Germinal center (tissue), 1 donor: ENCODE data around the gene ANGPTL5.
"Not testable (repeated sequence)": the region's sequence is repeated elsewhere in the genome, so short reads cannot be mapped to it uniquely, and the experiment has no call there.

Experiments used
- DNase-seq: peaks from one replicate; pipeline ENCODE4 v3.0.0; 2012; ENCODE audit warnings: mixed read lengths, low spot score

The ANGPTL5 gene

DNA sequence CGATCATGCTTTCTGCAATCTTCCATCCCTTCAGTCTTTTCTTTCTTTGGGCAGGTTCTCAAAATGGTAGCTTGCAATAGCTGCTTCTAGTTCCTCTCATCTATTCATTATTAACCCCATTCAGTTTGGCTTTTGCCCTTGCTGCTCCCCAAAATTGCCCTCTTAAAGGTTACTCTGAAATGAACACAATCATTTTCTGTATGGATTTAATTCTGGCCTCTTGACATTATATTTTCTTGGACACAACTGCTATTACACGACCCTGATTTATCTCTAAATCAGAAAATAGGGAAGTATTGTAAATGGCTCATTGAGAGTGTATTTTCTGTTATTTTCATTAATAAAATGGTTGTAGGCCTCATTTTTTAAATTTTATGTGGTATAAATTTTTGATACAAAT lies at the start of gene ANGPTL5:
ANGPTL5 (minus strand) TSS at position 101 of the 400 bp plus-strand sequence. CDS start 8,613 bp downstream, outside the sequence.
- DNase-seq: no peak

DNA sequence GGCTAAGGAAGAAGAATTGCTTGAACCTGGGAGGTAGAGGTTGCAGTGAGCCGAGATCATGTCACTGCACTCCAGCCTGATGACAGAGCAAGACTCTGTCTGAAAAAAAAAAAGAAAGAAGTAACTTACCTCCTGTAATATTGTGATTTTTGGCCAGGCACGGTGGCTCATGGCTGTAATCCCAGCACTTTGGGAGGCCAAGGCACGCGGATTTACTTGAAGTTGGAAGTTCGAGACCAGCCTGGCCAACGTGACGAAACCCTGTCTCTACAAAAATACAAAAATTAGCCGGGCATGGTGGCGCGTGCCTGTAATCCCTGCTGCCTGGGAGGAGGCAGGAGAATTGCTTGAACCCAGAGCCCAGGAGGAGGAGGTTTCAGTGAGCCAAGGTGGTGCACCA lies 47.9 kb upstream of the ANGPTL5 start:
- DNase-seq: not testable (repeated sequence)

DNA sequence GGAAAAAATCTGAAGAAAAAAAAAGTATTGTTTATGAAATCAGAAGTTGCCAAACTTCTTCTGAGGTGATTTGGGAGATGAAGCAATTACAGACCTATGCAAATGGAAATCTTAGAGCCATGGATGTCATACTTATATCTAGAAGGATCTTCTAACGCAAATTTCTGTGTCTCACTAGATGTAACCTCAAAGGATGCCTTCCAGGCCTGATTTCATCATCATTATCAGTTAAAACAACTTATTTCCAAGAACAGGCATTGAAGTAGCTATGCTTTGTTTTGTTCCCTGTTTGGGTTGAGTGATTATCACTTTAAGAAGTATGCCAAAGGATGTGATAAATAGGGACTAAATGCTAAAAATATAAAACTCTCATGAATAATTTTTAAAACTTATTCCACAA lies 43.9 kb upstream of the ANGPTL5 start:
- DNase-seq: no peak

DNA sequence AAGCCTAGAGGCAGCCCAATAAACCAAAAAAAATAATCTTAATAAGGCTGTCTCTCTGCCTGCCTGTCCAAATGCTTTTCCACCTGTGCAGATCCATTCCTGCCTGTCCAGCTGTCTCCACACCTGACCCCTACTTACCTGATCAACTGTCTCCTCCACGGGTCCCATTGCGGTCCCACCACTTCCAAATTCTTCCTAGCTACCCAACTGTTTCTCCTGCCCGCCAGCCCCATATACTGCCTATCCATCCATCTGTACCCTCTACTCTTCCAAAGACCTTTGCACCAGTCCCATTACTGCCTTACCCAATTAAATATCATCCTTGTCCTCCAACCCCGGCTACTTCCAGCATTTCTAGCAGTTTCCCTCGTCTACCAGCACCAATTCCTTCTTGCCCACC lies 39.4 kb upstream of the ANGPTL5 start:
- no peak for DNase-seq

DNA sequence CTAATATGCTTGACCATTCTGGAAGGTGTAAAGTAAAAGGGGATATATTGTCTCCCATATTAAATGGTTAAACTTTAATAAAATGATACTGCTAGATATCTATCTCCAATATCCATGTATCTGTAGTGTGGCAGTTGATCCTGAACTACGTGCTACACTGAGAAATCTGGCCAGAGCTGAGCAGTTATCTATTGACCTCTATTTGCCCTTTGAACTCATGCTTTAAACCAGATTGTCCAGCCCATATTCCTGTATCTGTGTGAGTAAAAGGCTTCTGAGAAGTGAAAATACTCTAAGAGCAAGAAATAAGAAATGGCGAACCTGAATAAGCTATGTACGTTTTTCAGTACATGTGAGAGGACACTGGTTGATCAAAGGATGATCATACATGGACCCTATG lies 39.0 kb upstream of the ANGPTL5 start:
- DNase-seq: no peak

DNA sequence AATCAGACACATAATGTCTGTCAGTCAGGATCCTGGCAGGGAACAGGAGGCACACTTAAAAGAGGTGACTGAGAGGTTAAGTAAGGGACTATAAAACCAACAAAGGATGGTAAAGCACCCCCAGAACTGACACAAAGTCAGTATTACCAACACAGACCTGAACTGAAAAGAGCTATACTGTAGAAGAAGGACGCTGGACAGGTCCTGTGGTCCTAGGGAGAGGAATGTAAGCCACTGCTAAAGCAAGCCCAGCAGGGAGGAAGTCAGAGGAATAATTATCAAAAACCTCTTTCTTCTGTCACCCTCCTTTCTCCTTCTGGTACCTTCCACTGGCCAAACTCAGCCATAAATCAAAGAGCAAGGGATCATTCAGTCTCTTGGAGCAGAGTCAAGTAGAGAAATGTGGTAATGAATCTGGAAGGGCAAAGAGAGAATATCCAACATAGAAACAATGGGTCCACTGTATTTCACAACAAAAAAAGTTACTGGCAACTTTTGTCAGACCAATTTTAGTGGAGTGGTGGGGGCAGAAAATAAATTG lies 33.4 kb upstream of the ANGPTL5 start:
- DNase-seq: no peak

DNA sequence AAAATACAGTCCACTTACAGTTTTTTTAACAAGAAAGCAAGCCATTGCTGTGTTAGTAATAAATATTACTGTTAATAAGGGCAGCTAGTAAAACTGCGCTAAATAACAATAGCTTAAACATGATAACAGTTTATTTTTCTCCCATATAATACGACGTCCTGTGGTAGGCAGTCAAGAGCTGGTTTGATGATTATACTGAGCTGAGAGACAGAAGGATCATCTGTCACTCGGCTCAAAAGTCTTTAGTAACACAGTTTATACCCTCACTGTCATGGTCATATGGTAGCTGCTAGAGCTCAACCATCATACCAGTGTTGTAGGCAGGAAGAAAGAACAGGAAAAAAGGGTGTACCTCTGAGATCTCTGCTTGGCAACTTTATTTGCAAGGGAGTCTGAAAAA lies 29.1 kb upstream of the ANGPTL5 start:
- DNase-seq: no peak

DNA sequence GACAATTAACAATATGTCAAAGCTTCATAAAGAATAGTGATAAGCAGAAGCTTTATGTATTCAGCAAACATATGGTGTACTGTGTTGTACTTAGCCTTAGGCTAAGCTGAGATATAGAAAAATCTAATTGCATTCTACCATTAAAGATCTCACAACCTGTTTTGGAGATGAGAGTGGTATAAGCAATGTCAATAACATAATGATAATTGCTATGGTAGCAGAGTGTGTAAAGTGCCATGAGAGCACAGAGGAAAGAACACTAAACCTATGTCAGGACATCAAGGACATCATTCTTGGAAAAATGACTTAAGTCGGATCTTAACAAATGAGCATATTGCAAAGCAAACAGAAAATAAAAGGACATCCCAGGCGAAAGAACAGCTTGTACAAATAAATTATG lies 28.6 kb upstream of the ANGPTL5 start:
- DNase-seq: no peak

DNA sequence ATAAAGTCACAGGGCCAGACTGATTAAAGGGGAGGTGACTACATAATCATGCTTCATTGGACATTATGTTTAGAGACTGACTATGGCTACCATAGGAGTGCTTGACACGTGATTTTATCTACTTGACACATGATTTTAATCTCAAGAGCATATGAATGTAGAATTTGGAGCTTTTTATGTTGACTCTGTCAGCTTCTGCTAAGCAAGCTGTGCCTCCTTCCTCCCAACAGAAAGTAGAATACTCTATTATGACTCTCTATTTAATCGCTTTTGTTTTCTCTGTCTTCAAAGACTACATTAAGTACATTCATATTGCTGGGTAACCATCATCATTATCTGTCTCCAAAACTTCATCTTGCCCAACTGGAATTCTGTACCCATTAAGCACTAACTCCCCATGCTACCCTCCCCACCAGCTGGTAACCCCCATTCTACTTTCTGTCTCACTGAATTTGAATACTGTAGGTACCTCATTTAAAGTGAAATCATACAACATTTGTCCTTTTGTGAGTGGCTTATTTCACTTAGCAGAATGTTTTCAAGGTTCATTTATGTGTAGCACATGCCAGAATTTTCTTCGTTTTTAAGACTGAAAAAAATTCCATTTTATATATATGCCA lies 24.7 kb upstream of the ANGPTL5 start:
- DNase-seq: no peak

DNA sequence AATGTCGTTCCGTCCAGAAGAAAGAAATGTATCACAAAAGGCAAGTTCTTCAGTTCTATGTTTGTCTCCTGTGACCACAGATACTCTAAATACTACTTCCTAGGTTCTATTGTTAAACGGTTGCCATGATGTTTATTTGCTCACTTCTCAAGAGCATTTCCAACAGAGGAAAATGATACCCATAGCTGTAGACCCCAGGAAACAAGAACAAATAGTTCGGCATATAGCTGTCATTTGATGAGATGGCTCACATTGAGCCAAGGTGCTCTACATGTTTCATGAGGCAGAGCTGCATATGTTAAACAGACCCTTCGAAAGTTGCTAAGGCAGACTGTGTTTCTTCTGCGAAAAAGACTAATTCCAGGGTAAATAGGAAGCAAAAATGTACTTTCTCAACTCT lies 15.4 kb upstream of the ANGPTL5 start:
- DNase-seq: no peak

DNA sequence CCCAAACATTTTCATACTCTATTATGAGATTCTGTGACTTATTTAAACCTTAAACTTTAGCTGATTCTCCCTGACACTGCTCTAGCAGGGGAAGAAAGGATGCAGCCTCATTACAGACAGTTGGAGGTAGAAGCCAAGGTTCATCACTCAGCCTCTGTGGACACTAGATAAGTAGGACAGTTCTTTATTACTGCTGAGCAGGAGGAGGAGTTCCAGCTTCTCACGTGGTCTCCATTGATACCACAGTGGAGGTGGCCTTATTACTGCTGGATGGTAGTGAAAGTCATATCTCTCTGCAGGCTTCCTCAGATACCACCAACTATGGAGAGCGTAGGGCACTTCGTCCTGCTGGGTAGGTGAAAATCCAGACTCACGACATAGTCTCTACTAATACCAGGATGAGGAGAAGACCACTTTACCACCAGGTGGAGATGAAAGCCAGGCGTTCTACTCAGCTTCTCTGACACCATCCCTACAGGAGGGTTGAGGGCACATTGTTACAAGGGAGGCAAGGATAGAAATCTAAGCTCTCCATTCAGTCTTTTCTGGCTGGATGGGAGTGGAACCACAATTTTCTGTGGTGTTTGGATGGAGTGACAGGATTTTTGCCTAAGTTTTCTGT lies 13.1 kb upstream of the ANGPTL5 start:
- DNase-seq: no peak

DNA sequence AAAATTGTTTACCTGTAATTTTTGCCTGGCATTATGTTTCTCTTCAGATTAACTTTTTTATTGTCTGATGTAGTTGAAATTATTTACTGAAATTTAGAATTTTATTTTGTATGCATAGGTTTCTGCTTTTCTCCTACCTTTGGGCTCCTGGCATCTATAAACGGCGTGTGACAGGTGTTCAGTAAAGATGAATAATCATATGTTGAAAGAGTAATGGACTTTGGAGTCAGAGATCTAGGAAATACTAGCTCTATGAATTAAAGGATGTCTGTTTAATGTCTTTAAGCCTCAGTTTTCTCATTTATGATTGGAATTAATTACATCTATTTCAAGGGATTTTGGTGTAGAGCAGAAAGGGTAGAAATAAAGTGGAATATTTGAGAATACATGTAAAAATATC lies 7.2 kb upstream of the ANGPTL5 start:
- DNase-seq: no peak

DNA sequence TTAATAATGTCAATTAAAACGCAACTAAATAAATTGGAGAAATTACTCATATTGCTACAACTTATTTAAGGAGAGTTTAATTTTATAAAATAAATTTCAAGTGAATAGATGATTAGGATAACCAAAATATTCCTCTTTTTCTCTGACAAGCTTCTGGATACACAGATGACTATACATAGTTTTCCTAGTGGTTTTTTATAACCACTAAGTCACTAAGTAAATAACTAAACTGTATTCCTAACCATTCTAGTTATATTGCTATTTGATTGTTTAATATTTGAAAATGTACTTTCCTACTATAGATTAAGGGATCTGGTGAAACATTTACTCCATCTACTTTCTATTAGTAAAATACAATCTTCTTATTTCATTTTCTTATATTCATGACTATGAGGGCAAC lies 4.7 kb upstream of the ANGPTL5 start:
- no peak for DNase-seq

DNA sequence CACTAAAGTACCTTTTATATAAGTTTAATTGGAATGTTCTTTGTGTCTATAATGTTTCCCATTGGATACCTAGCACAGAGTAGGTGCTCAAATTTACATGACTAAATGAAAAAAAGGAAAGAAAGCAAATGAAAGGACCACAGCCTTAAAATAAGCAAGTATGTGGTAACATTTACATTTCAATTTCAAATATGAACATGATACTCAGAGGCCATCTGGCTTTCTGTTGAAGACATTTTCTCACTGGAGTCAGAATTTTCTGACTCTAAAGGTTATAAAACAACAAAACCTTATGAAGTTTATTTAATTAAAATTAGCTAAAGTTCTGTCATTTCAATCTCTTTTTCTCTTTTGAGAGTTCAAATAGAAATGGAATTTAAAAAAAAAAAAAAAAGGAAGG lies 904 bp upstream of the ANGPTL5 start:
- DNase-seq: no peak

DNA sequence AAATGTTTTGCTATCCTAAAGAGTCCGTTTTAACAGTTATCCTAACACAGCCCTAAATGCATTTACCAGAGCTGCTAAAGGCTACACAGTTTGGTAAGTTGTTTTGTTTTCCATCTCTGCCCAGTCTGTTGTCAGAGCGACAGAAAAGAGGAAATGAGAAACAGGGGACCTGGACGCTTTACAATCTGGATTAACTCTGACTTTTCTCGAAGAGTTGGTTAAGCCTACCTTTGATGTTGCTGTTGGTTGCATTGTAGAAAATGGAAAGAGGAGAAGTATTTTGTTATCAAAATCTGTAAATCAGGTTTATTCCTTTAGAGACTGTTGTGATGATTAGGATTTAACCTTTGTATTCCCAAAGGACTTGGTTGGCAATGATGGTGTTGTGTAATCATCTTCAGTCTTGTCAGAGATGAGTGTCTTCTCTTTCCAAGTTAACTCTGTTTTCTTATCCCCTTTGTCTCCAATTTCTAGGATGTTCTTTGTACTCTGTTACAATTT lies 481 bp downstream of the ANGPTL5 start:
- DNase-seq: peak; percentile 61

DNA sequence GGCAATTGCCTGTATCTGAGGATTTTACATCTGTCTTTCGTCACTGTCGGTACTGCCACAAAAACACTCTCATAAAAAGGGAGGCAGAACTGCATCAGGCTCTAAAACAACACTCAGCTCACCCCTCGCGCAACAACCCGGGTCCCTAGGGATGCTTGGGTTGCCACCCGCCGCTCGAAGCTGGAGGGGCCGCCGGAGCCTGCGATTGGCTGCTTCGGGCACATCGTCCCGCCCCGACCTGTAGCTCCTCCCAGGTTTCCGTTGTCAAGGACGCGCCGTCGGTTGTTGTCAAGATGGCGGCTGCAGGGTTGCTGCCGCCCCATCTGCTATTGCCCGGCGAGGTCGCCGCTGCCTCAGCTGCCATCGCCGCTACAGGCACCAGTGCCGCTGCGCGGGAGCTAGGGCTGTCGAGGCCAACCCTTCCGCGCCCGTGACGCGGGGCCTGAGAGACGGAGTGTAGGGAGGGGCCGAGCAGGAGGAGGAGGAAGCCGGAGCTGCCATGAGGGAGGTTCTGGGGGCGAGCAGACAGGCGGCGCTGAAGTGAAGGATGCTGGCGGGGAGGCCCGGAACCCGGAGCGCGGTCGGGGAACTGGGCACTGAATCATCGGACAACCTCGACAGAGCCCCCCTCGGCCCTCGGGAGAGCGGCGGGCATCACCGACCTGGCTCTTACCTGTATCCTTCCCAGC lies 1.4 kb downstream of the ANGPTL5 start, which contains the start of gene CEP126:
CEP126 (plus strand) TSS at position 273 of the 689 bp plus-strand sequence; CDS start at position 548, 275 bp downstream.
- peak; percentile 97 for DNase-seq

DNA sequence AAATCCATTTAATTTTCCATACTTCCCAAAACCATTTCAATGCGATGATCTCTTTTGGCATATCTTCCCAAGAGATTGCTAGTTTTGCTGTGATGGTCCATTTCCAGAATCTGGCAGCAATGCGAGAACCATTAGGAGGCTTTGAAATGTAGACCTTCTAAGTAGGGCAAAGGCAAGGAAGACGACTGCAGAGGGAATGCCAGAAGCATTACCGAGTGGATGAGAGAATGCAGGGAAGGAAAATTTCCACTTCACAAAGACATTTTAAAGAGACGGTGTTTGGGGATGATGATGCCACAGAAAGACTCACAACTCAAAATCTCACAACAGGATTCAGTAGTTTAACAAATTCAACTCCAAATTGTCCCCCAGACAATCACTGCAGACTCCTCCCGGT lies 2.0 kb downstream of the ANGPTL5 start:
- DNase-seq: no peak

DNA sequence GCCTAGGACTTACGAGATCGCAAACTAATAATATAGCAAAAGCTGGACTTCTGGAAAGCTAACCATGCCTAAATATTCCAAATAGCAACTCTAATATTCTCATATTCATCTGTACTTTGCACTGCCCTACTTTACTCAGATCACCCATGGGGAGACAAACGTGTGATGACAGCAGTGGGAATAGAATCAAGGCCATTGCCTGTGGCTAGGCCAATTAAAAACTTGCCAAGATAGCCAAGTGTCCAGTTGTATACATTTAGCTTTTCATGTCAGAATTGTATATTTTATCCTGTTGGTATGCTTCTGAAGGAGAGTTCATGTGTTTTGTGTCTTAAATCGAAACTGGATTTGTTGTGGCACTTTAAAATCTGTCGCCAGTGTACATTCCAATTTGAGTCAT lies 2.7 kb downstream of the ANGPTL5 start:
- DNase-seq: no peak

DNA sequence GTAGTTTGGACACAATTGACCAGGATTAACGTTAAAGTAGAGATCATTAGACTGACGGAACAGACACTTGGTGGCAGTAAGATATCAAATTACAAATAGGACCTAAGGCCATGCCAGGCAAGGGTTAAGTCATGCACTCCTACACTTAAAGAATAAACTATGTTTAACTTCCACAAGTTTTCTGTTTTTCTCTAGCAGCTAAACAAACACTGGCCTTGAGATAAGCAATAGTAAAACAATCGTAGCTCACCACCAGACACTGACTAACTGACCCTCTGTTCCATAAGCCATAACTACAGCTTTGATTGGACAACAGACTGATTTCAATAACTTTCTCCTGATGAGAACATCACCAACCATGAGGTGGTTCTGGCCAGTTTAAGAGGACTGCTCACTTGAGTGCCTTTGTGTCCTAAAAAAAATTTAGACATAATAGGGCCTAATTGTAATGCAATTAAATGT lies 3.5 kb downstream of the ANGPTL5 start:
- DNase-seq: no peak

DNA sequence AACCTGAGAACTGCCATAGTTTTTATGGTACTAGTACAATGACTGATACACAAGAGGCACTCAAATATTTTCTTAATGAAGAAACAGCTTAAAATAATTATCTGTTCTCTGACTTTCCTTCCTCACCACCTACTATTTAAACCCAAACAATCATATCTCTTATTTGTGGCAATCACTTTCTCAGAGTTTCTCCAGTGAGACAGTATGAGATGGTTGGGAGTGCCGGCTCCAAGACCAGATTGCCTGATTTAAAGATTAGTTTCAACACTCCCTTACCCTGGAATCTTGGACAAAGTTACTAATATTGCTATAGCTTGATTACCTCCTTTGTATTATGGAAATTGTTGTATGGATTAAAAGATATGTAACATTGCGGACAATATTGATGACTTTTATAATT lies 7.2 kb downstream of the ANGPTL5 start:
- DNase-seq: no peak

DNA sequence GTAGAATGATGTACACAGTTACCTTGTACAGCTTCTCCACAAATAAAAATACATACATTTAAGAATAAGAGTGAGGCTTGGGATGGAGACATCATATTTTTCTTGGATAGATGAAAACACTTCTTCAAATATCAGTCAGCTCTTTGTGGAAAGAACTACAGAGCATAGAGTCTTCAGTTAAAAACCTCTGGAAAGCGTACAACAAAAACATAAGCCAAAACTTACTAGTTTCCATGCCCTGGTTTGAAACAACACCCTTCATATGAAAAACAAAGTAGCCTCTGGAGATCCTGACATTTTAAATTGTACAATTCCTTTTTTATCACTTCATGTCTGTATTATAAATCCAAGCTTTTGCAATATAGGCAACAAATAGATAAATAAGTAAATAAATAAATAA lies 8.5 kb downstream of the ANGPTL5 start:
- no peak for DNase-seq

DNA sequence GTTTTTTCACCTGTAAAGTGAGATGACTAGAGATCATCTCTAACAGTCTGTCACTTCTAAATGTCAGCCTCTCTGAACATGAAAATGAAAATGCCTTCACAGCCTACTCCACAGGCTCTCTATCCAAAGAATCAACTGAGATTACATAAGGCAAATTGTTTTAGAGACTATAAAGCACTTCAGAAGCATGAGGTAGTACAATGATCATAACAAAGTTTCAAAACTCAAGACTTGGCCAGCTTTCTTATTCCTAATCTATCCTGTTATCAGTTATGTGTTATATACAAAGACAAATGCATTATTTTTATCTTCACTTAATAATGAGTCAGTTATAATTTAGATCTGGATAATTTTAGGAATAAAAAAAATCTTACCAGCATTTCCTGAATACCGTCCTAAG lies 21.8 kb downstream of the ANGPTL5 start:
- no peak for DNase-seq

DNA sequence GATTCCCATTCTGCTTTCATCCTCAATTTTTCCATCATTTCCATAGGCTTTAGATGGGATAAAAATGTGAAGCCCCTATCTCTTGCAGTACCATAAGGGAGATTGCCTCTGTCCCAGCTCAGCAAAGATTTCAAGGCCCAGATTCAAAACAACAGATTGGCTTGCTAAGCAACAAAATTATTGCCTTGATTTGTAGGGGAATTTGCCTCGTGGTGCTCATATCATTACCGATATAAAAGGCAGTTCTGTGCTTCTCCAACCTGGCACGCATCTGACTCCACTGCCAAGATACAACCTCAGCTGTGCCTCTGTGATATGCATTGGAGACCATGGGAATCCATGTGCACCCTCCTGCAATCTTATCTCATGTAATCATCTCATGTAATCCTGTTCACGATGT lies 26.6 kb downstream of the ANGPTL5 start:
- DNase-seq: no peak
